Keratinocyte (primary cell): ENCODE measurements around the gene CAPRIN2.

Experiments
- CTCF ChIP-seq, 3 experiments: IDR thresholded peaks in 1 of 3; conservative IDR thresholded peaks in 1 of 3; optimal IDR thresholded peaks in 1 of 3; 2 replicates in 2 of 3; 3 replicates in 1 of 3; pipeline versions ENCODE3 to v1.5.1; 2011; ENCODE audit warnings: low read length in 3 of 3, mild to moderate bottlenecking in 3 of 3, moderate library complexity in 2 of 3, control low read depth in 1 of 3, inconsistent platforms in 1 of 3; ENCODE audit not compliant: insufficient read depth in 2 of 3; ENCODE audit errors: extremely low read depth in 1 of 3
- EZH2 ChIP-seq: IDR thresholded peaks from one replicate; pipeline ENCODE4 v1.6.1; 2012; ENCODE audit warnings: inconsistent platforms, mild to moderate bottlenecking, low read length, moderate library complexity

- TF ChIP-seq CTCF (optimal IDR thresholded peaks at IDR 0.05 in 1 of 3, IDR thresholded peaks at IDR 0.05 in 1 of 3, conservative IDR thresholded peaks at IDR 0.05 in 1 of 3; ENCODE audit: extremely low read depth in 1 of 3, insufficient read depth in 2 of 3, low read length in 3 of 3), result no peak
- TF ChIP-seq EZH2, result no peak
Observed at GRCh38 chr12:30707613-30708342, 47.0 kb downstream of the CAPRIN2 start.
